Fibroblast of mammary gland (primary cell): ENCODE measurements around the gene MRTFB.

Experiments used
- DNase-seq: peaks from one replicate; pipeline ENCODE4 v3.0.0-alpha.2; 2010; ENCODE audit warnings: low read depth
- H3K4me3 ChIP-seq: 2 replicates; pipeline ENCODE4 v1.5.1; 2011; ENCODE audit warnings: low read depth, mild to moderate bottlenecking, low read length, moderate library complexity; ENCODE audit not compliant: control insufficient read depth
- TF ChIP-seq, protein P1 (sequence below): conservative IDR thresholded peaks from 2 replicates; pipeline ENCODE4 v1.5.1; 2011; ENCODE audit warnings: low read depth, low read length, inconsistent platforms; ENCODE audit not compliant: control insufficient read depth, insufficient read depth

Gene MRTFB

DNA sequence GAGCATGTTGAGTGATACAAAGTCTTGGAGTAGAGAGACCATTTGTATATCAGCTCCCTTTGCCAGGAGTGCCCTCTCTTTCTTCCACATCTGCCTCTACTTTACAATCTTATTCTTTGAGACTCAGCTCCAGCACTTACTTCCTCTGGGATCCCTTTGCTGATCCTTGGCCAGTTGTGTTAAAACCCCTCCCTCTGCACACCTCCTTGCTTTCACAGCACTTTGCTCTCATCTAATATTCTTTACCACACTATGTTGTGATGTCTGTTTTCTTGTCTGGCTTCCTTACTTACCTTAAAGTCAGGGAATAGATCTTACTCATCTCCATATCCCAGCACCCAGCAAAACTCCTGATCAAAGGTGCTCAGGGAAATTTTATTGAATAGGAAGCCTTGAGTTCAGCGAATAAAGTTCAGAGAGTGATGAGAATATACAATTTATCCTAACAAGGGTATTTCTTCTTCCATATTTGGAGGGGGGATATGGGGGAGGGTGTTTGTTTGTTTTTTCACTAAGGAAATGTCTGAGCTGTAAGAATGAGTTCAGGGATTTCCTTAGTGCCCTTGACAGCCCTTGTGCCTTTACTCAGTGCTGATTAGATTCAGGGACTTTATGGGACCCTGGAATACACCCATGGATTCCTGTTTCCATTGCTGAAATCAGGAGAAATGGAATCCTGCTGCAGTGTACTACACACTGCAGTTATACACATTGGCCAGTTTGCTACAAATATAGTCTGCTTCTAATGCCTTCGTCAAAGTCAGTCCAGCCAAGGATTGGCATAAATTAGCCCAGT is 32.0 kb downstream of the MRTFB start:
- TF ChIP-seq, protein P1, sequence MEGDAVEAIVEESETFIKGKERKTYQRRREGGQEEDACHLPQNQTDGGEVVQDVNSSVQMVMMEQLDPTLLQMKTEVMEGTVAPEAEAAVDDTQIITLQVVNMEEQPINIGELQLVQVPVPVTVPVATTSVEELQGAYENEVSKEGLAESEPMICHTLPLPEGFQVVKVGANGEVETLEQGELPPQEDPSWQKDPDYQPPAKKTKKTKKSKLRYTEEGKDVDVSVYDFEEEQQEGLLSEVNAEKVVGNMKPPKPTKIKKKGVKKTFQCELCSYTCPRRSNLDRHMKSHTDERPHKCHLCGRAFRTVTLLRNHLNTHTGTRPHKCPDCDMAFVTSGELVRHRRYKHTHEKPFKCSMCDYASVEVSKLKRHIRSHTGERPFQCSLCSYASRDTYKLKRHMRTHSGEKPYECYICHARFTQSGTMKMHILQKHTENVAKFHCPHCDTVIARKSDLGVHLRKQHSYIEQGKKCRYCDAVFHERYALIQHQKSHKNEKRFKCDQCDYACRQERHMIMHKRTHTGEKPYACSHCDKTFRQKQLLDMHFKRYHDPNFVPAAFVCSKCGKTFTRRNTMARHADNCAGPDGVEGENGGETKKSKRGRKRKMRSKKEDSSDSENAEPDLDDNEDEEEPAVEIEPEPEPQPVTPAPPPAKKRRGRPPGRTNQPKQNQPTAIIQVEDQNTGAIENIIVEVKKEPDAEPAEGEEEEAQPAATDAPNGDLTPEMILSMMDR: no peak
- DNase-seq: no peak
- no peak overlapping the region for H3K4me3 ChIP-seq

DNA sequence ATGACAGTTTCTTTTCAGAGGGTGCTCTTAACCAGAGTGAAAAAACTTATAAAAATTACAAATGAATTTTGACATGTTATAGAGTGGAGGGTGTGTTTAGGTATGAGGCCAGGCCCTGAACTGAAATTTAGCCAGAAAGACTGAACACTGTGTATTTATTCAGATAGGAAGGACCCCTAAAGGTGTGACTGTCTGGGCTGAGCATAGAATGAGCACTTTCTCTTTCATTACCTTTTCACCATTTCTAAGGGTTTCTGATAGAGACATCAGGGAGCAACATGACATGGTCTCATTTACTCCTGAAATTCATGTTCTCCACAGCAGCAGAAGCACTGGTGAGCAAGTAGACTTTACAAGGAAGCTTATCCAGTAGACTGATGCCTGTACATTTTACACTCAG is 32.9 kb downstream of the MRTFB start:
- TF ChIP-seq, protein P1: no peak
- DNase-seq: no peak
- no peak overlapping the region for H3K4me3 ChIP-seq

DNA sequence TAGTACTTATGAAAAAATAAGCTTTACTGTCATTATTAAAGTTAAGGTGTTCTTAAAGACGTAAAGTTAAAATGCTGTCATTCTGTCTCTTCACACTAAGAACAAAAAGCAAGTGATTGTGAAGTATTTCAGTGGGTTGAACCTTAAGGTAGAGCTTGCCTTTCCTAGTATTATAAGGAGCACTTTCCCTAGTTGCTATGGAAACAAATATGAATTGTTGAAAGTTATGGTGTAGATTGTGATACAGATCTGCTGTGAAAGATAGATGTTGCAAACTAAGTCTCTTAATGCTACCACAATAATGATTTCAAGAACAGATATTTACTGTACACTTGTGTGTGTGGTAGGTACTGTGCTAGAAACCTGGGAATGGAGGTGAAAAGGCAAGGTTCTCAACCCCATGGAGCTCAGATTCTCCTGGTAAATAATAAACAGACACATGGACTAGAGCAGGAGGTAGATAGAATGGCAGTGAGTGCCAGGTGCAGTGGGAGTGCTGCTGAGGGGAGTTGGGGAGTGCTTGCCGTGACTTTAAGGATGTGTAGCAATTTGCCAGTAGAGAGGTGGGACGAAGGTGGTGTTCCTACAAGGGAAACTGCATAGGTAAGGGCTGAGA is 34.7 kb downstream of the MRTFB start:
- DNase-seq: no peak
- TF ChIP-seq, protein P1: no peak
- no peak overlapping the region for H3K4me3 ChIP-seq

DNA sequence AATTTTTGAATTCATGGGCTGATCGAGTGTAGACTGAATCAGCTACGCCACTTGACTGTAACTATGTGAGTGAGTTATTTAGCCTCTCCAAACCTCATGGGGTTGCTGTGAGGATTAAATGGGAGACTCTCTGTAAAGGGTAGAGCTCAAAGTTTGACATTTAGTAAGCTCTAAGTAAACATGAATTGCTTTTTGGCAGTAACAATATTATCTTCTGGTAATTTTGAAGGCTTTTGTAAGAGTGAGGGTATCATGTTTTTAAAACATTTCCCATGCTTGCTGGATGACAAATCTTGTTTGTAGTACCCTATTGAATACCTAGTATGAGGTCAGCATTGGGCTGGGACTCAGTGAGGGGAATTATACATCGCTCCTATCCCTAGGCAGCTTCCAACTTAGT is 35.3 kb downstream of the MRTFB start:
- no peak overlapping the region for H3K4me3 ChIP-seq
- DNase-seq: no peak
- TF ChIP-seq, protein P1: no peak

DNA sequence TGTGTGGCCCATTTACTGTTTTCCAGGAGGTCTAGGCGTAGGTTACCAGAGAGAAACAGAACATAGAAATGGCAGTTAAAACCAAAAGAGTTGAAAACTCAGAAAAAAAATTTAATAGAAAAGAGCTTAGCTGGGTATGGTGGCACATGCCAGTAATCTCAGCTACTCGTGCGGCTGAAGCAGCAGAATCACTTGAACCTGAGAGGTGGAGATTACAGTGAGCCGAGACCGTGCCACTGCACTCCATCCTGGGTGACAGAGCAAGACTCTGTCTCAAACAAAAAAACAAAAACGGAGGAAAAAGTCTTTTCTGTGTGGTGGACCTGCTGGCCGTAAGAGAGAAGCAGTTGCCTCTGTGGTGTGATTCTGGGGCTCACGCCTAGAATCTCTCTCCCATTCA is 35.8 kb downstream of the MRTFB start:
- TF ChIP-seq, protein P1: no peak
- DNase-seq: no peak
- no peak overlapping the region for H3K4me3 ChIP-seq

DNA sequence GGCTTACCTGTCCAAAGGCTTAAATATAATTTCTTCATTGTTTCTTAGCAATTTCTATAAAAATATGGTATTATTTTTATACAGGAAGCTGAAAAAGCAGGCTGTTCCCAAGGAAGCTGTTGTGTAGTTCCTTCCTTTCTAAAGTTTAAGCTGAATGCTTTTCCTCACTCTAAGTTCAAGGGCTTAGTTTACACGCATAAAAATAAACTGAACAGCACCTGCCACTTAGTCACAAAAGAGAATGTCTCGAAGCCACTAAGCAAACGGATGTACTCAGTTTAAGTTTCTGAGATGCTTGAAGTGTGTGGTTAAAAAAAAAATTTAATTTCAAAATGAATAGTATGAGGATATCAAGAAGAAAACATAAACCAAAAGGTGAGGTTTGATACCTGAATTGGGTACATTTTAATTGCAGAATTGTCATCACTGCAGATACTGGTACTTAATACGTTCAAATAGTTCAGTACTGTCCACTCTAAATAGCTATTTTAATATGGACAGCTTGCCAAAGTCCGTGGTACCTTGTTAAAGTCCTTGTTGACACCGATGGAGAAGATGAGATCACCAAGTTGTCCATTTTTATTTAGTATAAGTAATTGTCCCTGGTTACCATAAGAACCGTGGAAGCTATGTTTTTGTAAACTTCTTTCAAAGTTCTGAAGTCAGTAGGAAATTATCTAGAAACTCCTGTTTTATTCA is 38.1 kb downstream of the MRTFB start:
- TF ChIP-seq, protein P1: no peak
- H3K4me3 ChIP-seq: no peak overlapping the region
- no peak for DNase-seq
